ENCODE results near the gene ACTL7A.

GRCh38 chr9:108866001-108866420, 3.9 kb downstream of the ACTL7A start:
- TF ChIP-seq ELK1 (IDR thresholded peaks at IDR 0.05; ENCODE audit: borderline replicate concordance, low read depth, low read length) (no peak), MAFK (IDR thresholded peaks at IDR 0.05; ENCODE audit: low read depth, low read length) (no peak), CTCF (conservative IDR thresholded peaks at IDR 0.05; ENCODE audit: low read depth, low read length) (no peak), USF2 (IDR thresholded peaks at IDR 0.05; ENCODE audit: low read depth, low read length) (no peak), MAZ (IDR thresholded peaks at IDR 0.05; ENCODE audit: borderline replicate concordance, low read depth, low read length) (no peak), POLR2A (IDR thresholded peaks at IDR 0.05; ENCODE audit: low read depth, low read length) (no peak), RAD21 (IDR thresholded peaks at IDR 0.05; ENCODE audit: low read length) (no peak), MXI1 (IDR thresholded peaks at IDR 0.05; ENCODE audit: borderline replicate concordance, low read depth, low read length) (no peak), CEBPB (IDR thresholded peaks at IDR 0.05; ENCODE audit: low read depth, low read length) (no peak), CHD1 (IDR thresholded peaks at IDR 0.05; ENCODE audit: low read depth, low read length) (no peak), FOS (IDR thresholded peaks at IDR 0.05; ENCODE audit: low read depth, low read length) (no peak), SMC3 (IDR thresholded peaks at IDR 0.05; ENCODE audit: low read depth, low read length) (no peak), RFX5 (IDR thresholded peaks at IDR 0.05; ENCODE audit: low read depth, low read length) (no peak)

Measured in IMR-90 (cell line).